Astrocyte of the spinal cord (primary cell): Measurements from ENCODE around the gene SIGLECL1.

Source experiments
- DNase-seq: peaks from one replicate; pipeline ENCODE4 v3.0.0; 2011; ENCODE audit warnings: low read depth, low spot score
- H3K4me3 ChIP-seq: 2 replicates; pipeline ENCODE4 v1.5.1; 2011; ENCODE audit warnings: low read depth, mild to moderate bottlenecking, low read length, moderate library complexity
- in situ Hi-C: cut with HindIII; loops from 2 replicates; pipeline ENCODE4 v1.10.0; 2017; ENCODE audit warnings: low sequenced_read_pairs
- TF ChIP-seq, protein P1 (sequence below): IDR thresholded peaks from 2 replicates; pipeline ENCODE4 v1.5.1; 2012; ENCODE audit warnings: low read depth, mild to moderate bottlenecking, low read length, inconsistent platforms

The SIGLECL1 gene

GRCh38 chr19:51282335-51282734, 31.5 kb downstream of the SIGLECL1 start:
- DNase-seq, result no peak
- H3K4me3 ChIP-seq, result no peak overlapping the region
- in situ Hi-C loops, result no loop called here
- TF ChIP-seq, protein P1, sequence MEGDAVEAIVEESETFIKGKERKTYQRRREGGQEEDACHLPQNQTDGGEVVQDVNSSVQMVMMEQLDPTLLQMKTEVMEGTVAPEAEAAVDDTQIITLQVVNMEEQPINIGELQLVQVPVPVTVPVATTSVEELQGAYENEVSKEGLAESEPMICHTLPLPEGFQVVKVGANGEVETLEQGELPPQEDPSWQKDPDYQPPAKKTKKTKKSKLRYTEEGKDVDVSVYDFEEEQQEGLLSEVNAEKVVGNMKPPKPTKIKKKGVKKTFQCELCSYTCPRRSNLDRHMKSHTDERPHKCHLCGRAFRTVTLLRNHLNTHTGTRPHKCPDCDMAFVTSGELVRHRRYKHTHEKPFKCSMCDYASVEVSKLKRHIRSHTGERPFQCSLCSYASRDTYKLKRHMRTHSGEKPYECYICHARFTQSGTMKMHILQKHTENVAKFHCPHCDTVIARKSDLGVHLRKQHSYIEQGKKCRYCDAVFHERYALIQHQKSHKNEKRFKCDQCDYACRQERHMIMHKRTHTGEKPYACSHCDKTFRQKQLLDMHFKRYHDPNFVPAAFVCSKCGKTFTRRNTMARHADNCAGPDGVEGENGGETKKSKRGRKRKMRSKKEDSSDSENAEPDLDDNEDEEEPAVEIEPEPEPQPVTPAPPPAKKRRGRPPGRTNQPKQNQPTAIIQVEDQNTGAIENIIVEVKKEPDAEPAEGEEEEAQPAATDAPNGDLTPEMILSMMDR, result no peak

DNA sequence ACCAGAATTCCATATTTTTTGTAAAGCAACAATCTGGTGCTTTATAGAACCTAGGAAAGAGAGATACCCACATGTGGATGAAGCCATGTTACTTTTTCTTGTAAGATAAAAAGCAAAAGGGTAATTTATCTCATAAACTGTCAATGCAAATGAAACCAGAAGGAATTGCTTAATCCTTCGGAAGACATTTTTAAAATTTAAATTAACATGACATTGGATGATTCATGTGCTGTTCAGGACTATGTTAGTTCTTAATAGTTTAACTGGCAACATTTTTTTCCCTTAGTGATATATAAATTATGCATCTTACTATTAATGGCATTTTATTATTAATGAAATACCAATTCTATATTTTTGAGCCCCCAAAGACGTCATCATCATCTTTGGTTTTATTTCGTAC, 34.8 kb downstream of the SIGLECL1 start:
- in situ Hi-C loops, result no loop called here
- DNase-seq, result no peak
- TF ChIP-seq, protein P1, result no peak
- H3K4me3 ChIP-seq, result no peak overlapping the region

DNA sequence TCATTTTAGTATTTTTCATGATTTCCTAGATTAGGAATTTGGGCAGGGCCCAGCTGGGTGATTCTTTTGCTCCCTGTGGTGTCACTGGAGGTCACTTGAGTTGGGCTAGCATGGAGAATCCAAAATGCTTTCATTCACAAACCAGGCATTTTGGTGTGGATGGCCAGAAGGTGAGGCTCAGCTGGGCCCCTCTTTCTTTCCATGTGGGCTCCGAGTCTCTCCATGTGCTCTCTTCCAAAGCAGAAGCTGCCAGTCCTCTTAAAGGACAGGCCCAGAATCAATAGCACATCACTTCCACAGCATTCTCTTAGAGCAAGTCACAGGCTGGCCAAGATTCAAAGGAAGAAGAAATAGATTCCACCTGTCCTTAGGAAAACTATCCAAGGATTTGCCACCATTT, 38.8 kb downstream of the SIGLECL1 start:
- no peak overlapping the region for H3K4me3 ChIP-seq
- TF ChIP-seq, protein P1, result no peak
- in situ Hi-C loops, result no loop called here
- no peak for DNase-seq

DNA sequence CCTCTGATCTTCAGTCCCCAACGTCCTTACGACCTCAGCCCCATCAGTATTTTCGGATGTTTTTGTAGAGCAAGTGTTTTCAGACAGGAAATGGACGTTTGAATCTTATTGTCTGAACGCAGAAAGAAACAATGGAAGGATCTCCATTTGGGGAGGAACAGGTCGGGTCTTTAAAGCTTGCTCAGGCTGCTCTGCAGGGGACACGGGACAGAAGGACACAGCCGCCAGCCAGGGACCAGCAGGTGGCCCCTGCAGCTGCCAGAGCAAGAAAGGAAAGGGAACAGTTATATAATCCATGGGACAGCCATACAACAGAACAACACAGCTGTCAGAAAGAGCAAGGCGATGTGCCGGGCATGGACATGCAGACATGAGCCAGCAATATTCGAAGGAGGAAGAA, 42.1 kb downstream of the SIGLECL1 start:
- TF ChIP-seq, protein P1, result no peak
- no peak overlapping the region for H3K4me3 ChIP-seq
- DNase-seq, result no peak
- in situ Hi-C loops, result no loop called here

DNA sequence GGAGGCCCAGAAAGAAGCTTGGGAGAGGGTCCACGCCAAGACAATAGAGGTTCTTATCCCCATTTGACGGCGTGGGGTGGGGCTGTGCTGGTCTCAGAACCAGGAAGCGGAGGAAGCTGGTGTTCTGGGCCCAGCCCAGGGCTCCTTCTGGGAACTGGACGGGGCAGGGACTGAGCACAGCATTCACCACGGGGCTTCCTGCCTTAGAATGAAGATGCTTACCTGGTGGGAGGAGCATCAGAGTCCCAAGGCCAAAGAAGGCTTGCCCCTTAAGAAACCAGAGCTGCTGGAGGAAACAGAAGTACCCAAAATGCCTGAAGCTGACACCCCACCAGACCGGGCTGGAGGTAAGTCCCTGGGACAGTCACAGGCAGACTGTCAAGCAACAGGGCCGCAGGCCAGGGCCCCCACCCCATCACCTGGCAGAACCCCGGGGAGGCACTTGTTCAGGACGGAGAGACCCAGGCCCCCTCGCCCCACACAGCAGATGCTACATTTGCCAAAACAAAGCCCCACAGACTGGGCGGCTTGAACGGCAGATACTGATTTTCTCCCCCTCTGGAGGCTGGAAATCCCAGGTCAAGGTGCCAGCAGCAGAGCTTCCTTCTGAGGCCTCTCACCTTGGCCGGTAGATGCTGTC, 42.8 kb downstream of the SIGLECL1 start:
- TF ChIP-seq, protein P1, result no peak
- no peak for DNase-seq
- H3K4me3 ChIP-seq, result no peak overlapping the region
- in situ Hi-C loops, result no loop called here

DNA sequence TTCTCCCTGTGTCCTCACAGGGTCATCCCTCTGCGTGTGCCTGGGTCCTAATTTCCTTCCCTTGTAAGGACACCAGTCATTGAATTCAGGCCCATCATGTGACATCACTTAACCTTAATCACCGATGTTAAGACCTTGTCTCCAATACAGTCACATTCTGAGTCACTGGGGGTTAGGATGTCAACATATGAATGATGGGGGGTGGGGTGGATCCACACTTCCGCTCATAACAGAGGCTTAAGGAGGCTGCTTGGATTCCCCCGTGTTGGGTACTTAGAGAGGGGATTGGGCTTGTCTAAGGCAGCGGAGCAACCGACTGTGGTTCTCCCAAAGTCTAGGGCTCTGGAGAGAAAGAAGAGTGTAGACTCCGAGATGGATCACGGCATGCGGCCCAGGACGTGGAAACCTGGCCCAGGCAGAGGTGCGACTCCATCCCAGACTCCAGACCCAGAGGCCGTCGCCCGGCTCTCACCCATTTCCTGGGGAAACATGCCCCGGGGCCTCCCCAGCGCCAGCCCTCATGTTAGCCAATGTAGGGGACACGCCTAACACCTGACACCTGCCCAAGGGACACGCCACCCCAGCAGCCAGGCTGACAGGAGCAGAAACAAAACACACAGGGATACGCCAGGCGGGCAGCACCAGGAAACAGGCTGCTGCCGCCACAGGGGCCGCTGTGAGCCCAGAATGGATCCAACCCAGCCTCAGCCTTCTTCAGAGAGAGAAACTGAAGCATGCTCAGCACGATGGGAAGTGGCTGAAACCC, 43.5 kb downstream of the SIGLECL1 start:
- TF ChIP-seq, protein P1, result no peak
- H3K4me3 ChIP-seq, result no peak overlapping the region
- in situ Hi-C loops, result no loop called here
- DNase-seq, result no peak
